AG09309 (cell line): Measurements from ENCODE around the gene TBL1Y.

ENCODE experiments used
- DNase-seq: peaks from one replicate; pipeline ENCODE4 v3.0.0-alpha.2; 2010; ENCODE audit warnings: low read depth
- H3K4me3 ChIP-seq: 2 replicates; pipeline ENCODE4 v1.5.1; 2011; ENCODE audit warnings: mild to moderate bottlenecking, low read depth, low read length, moderate library complexity; ENCODE audit not compliant: control insufficient read depth
- CTCF ChIP-seq: IDR thresholded peaks from 2 replicates; pipeline ENCODE4 v1.5.1; 2011; ENCODE audit warnings: mild to moderate bottlenecking, low read depth, low read length, inconsistent platforms; ENCODE audit not compliant: insufficient read depth, control insufficient read depth; ENCODE audit errors: missing control alignments

TBL1Y gene

GRCh38 chrY:6967736-6968135 lies 57.2 kb downstream of the TBL1Y start:
- TF ChIP-seq CTCF = no peak
- H3K4me3 ChIP-seq = no peak overlapping the region
- DNase-seq = no peak

GRCh38 chrY:6968191-6968590 lies 57.7 kb downstream of the TBL1Y start:
- DNase-seq = no peak
- no peak overlapping the region for H3K4me3 ChIP-seq
- TF ChIP-seq CTCF = no peak

- TF ChIP-seq CTCF = no peak
- no peak overlapping the region for H3K4me3 ChIP-seq
- DNase-seq = no peak
Measured at GRCh38 chrY:6972271-6972887, 61.9 kb downstream of the TBL1Y start.

- DNase-seq = no peak
- TF ChIP-seq CTCF = no peak
- no peak overlapping the region for H3K4me3 ChIP-seq
Measured at GRCh38 chrY:6974971-6975370, 64.5 kb downstream of the TBL1Y start.

- TF ChIP-seq CTCF = no peak
- no peak overlapping the region for H3K4me3 ChIP-seq
- DNase-seq = no peak
Measured at GRCh38 chrY:6977783-6978182, 67.3 kb downstream of the TBL1Y start.

GRCh38 chrY:6983221-6983620 lies 72.7 kb downstream of the TBL1Y start:
- no peak for DNase-seq

More at GRCh38 chrY:6983221-6983620, 72.7 kb downstream of the TBL1Y start:
- no peak overlapping the region for H3K4me3 ChIP-seq
- no peak for TF ChIP-seq CTCF
